Activated naive CD8-positive, alpha-beta T cell treated with anti-CD3 and anti-CD28 coated beads, Interleukin-2, amount 50 U/mL, for 16 hours (primary cell): ENCODE measurements around the gene NOSTRIN.

Experiments
- DNase-seq: peaks from one replicate; pipeline ENCODE4 v3.0.0-alpha.2; 2020; ENCODE audit warnings: low read depth, low spot score

NOSTRIN gene

DNA sequence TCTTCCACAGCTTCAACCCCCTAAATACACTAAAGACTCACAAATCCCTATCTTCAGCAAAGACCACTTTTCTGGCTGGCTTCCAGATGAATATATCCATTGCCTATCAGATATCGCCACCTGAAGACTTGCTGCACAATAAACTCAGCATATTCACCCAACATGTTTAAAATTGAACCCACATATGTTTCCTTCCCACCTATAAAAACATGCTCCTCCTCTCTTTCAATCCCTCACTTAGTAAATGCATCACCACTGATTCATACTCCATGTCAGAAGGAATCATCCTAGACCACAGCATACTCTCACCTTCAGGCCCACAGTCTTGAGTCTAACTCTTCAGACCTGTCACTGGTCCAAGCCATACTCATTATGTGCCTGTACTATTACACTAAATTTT lies 82.5 kb downstream of the NOSTRIN start:
- no peak for DNase-seq

DNA sequence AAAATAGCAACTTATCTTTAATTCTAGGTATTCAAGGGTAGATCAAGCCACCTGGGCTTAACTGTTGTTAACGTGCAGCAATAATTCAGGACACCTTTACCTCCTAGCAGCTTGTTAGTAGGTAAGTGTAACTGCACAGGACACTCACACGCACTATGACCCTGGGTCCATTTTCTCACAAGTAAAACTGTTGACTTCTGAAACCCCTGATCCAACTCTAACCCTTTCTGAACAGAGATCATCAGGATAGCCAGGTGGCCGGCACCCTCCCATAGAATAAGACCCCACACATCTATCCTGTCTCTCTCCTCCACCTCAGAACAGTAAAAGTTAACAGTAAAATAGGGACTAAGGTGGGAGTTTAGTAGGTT lies 87.2 kb downstream of the NOSTRIN start:
- no peak for DNase-seq

DNA sequence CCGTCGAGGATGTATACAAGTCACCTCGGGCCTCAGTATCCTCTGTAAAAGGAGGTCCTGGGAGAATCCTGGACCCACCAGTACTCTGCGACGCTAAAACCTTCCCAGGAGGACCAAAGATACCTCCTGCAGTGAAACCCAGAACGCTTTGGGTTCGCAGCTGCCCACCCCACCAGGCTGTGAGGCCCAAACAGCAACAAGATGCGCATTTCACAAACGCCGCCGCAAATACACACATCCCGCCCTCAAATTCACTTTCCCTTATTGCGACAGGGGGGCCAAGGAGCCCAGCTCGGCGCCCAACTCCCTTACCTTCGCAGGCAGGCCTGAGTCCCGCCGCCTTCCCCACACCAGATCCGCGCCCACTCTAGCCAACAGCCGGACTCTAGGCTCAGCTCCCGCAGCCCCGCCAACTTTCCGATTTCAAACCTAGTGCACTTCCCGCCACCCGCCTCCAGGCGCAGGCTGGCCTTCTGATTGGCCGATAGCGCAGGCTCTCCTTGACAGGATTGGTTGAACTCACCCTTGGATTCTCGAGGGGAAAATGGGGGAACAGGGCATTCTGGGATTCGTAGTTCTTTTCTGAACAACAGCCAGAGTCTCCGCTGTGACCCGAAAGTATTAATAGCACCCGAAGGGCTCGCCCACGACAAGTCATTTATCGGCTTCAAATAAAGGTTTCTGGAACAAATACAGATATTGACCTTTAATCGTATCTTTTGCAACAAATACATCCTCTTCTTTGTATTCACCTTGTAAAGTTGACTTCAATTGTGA lies 87.8 kb downstream of the NOSTRIN start, which contains the start of gene SPC25:
Gene SPC25, minus strand, starts transcription at position 425 of the 777 bp plus-strand sequence. CDS start 911 bp downstream, outside the sequence.
- peak; percentile 54 for DNase-seq

DNA sequence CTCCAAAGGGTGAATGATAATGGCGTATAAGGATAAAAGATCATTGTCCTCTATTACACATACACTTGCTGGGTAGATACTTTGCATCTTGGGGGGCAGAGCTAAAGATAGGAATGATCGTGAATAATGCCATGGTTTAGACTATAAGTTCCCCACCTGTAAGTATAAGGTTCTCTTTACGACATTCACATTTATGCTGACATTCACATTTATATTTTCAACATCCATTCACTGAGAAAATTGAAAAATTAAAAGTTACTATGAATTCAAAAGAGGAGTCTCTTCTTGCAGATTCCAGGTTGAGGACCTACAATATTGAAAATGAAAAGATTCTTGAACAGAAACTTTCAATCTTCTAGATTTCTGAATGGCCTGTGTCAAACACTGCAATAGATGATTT lies 89.9 kb downstream of the NOSTRIN start:
- no peak for DNase-seq

DNA sequence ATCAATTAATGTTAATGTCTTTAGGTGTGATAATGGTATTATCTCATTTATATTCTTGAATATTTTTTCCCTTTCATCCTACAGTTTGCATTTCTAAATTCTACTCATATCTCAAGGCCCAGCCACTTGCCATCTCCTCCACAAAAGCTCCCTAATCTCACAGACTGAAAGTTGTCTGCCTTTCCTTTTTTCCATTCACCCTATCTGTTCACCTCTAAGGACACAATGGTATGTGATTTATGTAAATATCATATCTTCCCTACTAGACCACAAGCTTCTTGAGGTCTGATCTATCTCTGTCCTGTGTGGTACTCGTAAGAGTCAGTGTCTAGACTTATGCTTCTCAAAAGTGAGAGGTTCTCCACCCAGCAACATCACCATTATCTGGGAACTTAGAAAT lies 91.7 kb downstream of the NOSTRIN start:
- no peak for DNase-seq

DNA sequence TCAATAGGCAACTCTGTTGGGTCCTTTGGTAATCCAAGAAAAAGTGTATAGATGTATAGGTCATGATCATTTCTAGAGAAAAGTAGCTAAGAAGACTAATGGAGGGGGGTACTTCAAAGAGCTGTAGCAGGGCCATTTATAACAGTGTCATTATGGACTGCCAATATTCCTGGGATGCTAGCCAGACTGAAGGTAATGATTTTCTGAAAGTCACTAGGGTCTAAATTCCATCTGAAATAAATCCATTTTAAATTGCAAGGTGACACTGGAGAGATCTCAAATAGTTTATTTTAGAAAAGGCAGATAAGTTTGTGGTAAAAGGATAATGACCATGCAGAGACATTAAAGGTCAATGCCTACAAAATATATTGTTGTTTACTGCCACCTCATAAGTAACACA lies 92.3 kb downstream of the NOSTRIN start:
- no peak for DNase-seq

DNA sequence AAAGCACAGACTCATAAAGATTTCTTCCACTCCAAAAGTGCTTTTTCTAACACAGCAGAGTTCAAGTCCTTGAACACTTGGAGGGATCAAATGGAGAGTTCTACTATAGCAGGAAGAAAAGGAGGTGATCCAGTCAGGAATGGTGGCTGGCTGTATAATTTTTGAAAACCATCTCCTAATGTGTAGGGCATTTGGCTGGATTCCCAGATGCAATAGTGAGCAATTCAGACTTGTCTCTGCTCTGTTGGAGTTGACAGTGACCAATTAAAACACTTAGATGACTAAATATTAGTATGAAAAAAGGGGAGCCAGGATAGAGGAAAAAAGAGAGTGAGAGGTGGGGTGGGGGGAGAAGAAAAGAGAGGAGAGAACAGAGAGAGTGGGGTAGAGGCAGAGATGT lies 93.3 kb downstream of the NOSTRIN start:
- no peak for DNase-seq

DNA sequence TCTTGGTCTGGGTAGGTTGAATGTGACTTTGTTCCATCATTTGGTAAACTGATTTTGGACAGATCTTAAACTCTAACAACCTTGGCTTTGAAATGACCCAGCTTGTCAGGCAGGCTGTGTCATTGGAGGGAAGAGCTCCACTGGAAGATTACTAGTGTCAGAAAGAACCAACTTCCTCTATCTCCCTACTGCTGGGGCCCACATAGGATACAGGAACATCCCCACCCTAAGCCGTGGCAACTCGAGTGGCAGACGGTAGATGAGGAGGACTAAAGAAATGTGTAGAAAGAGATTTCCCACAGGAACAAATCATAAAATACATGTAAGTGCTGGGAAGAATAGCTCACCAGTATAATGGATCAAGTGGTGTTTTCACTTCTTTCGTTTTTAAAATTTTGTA lies 94.3 kb downstream of the NOSTRIN start:
- no peak for DNase-seq

DNA sequence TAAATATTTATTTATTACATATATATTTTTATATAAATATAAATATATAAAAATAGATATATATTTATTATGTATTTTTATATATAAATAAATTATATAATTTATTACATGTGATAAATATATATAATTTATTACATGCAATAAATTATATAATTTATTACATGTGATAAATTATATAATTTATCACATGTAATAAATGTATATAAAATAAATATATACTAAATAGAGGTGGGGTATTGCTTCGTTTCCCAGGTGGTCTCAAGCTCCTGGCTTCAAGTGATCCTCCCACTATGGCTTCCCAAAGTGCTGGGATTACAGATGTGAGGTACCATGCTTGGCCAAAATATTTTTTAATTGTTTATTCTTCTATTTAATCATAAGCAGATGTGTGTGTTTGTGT lies 95.0 kb downstream of the NOSTRIN start:
- no peak for DNase-seq

DNA sequence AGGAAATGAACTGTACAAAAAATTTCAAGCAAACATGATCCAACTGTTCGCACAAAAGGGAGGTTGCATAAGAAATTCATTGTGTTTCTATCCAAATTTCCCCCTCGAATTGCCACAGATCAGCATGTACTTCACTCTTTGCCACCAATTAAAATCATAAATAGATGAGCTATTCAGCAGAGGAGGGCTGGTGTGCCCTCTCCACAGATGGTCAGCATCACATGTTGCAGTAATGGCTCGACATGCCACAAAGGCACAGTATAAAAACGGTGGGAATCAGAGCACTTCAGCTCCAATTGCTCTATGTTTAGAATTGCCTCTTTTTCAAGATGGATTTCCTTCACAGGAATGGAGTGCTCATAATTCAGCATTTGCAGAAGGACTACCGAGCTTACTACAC lies 98.6 kb downstream of the NOSTRIN start, which contains the start of gene G6PC2:
Gene G6PC2, plus strand, starts transcription at position 289 of the 400 bp plus-strand sequence. Its CDS starts 41 bp downstream, at position 330.
- DNase-seq, result no peak

DNA sequence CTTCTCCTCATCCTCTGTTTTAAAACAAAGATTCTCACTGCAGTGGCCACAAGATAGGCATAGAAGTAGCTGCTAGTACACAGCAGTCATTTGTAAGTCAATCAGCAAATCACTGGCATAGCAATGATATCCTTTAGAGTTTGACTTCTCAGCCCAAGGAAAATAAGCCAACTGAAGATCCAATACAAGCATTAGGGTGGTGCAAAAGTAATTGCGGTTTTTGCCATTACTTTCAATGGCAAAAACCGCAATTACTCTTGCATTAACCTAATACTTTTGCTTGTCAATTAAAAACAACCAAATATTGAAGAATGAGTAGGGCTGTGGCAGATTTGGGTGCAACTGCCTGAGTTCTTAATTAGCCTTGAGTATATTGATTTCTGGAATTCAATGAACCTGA lies 101.5 kb downstream of the NOSTRIN start:
- no peak for DNase-seq

DNA sequence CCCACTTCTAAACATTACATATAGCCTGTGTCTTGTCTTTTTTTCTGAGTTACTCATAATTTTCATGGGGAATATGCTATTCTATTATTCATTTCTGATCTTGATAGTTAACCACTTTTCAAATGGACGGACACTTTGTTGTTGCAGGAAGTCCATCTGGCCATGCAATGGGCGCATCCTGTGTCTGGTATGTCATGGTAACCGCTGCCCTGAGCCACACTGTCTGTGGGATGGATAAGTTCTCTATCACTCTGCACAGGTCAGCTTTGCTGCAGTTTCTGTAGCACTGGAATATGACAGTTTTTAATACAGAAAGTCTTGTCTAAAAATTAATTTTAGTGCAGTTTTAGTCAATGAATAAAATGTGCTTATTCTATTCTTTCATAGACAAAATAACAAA lies 101.9 kb downstream of the NOSTRIN start:
- DNase-seq, result no peak

DNA sequence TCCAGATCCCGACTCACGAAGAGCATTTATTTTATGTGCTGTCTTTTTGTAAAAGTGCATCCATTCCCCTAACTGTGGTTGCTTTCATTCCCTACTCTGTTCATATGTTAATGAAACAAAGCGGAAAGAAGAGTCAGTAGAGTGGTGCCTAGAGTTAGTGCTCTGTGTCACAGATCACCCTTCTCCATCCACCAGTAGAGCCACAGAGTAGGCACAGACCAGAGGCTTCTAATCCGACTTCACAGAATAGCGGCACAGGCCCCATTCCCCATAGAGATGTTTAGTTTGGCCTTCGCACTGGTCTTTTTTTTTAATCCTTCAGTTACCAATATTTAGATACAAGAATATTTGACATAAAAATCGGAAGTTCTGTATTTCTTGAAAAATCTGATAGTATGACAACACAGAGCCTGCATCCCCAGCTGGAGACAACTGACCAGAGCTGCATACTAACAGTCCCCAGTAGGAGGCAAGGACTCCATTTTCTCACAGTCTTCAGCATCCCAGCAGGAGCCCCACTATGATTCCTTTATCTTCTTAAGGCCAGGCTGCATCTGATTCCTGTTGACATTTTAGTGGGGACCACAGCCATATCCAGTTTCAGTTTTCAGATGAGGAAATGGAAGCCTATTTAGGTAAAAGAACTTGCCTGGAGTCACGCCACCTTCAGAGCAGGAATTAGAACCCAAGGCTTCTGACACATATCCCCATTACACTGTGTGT lies 105.7 kb downstream of the NOSTRIN start:
- DNase-seq, result no peak

DNA sequence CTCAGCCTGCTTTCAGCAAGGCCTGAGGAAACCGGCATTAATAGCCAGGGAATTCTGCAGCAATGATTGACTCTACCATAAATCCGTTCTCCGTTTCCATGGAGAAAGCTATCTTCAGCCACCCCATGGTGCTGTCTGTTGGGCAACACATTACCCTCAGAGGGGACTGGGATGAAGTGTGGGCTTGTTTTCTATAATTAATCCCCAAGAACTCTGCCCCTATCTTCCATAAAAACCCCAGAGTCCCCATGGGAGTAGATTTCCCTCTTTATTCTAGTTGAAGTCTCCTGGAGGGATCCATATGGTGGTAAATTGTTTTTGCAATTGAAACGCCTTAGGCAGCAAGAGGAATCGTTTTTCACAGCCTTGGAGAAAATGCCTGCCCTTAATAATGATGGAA lies 107.9 kb downstream of the NOSTRIN start:
- no peak for DNase-seq

DNA sequence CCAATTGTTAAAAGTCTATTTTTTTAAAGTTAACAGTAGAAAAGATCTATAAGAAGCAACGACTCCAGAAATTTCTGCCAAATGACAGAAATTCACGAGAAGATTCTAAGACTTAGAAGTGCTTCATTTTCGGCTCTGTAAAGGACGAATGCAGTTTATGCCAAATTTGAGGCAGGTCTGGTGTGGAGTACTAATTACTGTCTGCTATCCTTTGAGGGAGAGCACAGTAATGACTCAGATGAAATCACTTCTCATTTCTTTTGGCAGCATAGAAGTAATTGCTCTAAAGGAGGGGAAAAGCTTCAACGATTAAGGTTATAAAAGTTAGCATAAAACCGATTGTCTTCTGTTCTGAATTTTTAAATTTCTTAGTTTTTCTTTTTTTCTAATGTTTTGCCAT lies 110.0 kb downstream of the NOSTRIN start:
- DNase-seq, result no peak

DNA sequence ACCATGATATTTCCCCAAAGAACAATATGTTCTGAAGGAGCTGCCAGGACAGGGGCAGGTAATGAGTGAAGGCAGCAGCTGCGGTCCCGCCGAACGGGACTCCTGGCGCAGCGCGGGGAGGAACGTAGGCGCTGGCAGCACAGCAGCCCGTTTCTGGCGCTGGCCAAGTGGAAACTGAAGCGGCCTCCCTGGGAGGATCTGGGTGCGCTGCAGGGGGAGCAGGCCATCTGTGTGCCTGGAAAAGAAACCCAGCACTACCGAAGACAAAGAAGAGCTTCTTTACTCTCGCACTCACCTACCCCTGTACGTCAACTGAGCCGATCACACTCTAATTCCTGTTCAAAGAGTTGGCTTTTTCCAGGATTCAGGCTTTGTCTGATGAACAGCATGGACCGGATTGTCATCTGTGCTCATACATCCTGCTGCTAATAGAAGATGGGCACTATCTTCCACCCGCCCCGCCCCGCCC lies 110.5 kb downstream of the NOSTRIN start:
- DNase-seq, result no peak

DNA sequence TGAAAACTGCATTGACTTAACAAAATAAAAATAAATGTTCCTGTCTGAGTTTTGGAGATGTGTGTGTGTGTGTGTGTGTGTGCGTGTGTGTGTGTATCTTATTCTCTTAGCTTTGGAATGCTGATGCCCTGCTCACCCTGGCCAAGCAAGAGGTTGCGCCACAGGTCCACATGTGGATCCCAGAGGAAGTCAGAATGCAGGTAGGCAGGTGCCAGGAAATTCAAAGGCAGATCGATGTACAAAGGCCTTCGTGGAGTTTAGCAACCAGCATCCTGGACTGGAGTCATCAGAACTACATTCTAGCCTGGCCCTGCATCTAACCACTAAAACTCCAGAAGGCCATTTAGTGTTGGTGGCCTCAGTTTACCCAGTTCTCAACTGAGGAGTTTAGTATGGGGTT lies 111.1 kb downstream of the NOSTRIN start:
- DNase-seq, result no peak
